NCI-H748 treated with DMSO at 0.1 percent for 48 hours (cell line): Measurements from ENCODE around the gene BRD8.
"Not testable (repeated sequence)": the region's sequence is repeated elsewhere in the genome, so short reads cannot be mapped to it uniquely, and the experiment has no call there.

ENCODE experiments used
- DNase-seq: peaks from one replicate; lab custom pipeline; 2025; lab: John Stamatoyannopoulos, UW

The BRD8 gene, protein sequence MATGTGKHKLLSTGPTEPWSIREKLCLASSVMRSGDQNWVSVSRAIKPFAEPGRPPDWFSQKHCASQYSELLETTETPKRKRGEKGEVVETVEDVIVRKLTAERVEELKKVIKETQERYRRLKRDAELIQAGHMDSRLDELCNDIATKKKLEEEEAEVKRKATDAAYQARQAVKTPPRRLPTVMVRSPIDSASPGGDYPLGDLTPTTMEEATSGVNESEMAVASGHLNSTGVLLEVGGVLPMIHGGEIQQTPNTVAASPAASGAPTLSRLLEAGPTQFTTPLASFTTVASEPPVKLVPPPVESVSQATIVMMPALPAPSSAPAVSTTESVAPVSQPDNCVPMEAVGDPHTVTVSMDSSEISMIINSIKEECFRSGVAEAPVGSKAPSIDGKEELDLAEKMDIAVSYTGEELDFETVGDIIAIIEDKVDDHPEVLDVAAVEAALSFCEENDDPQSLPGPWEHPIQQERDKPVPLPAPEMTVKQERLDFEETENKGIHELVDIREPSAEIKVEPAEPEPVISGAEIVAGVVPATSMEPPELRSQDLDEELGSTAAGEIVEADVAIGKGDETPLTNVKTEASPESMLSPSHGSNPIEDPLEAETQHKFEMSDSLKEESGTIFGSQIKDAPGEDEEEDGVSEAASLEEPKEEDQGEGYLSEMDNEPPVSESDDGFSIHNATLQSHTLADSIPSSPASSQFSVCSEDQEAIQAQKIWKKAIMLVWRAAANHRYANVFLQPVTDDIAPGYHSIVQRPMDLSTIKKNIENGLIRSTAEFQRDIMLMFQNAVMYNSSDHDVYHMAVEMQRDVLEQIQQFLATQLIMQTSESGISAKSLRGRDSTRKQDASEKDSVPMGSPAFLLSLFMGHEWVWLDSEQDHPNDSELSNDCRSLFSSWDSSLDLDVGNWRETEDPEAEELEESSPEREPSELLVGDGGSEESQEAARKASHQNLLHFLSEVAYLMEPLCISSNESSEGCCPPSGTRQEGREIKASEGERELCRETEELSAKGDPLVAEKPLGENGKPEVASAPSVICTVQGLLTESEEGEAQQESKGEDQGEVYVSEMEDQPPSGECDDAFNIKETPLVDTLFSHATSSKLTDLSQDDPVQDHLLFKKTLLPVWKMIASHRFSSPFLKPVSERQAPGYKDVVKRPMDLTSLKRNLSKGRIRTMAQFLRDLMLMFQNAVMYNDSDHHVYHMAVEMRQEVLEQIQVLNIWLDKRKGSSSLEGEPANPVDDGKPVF

DNA sequence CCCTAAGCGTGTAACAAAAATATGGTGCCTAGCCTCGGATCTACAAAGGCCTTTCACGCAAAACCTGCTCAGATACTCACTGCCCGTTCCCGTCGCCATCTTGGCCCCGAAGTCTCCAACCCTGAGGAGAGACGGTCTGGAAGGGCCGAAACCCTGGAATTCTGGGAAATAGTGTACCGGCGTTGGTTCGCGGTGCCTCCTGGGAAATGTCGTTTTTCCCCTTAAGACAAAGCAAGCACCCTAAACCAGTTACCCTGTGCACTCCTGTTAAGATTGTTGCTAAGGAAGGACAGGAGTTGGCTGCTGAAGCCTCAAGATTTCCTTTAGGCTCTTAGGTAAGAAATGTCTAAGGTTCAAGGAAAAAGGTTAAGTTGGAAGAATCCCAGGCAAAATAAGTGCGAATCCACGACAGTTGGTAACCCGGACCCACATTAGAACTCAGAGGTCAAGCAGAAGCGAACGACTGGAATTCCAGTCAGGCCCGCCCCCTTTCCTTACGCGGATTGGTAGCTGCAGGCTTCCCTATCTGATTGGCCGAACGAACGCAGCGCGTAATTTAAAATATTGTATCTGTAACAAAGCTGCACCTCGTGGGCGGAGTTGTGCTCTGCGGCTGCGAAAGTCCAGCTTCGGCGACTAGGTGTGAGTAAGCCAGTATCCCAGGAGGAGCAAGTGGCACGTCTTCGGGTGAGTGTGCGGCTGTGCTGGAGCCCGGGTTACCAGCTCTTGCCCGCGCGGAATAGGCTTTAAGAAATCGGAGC lies at the start of gene BRD8, which contains the start of gene KIF20A:
Gene BRD8 (minus strand): TSS at position 115 of the 761 bp plus-strand sequence. CDS start 16 bp downstream, at position 99.
Gene KIF20A (plus strand): TSS at position 597 of the 761 bp plus-strand sequence. CDS start 569 bp downstream, outside the sequence.
- DNase-seq: peak; percentile 99

DNA sequence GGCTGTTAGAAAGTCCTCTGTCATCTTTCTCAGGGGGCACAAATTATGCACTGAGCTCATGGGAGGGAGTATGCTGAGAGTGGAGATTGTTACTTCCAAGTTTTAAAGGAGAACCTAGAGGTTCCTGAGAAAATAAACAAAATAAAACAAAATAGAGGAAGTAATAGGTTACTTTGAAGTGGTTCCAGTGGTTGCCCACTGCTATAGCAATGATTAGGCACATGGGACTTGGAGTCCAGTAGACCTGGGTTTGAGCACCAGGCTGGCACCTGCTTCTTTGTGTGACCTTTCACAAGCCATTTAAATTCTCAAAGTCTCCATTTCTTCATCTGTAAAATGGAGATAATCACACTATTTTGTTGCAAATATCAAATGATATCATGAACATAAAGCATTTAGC lies 48.5 kb upstream of the BRD8 start:
- no peak for DNase-seq

DNA sequence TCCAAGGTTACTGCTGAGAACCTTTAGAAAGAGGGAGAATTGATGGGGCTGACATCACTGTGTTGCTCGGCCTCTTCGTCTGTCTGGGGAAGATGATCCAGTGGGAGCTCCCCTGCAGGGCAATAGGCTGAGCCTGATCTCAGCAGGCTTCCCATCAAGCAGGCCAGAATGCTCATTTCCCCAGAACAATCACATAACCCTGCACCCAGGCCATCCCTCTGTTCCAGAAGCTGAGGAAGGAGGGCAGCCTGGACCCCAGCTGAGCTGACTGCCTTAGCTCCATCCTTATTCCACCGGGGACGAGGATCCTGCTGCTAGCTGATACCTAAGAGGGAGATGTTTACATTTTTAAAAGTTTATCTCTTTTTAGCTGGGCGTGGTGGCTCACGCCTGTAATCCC lies 46.3 kb upstream of the BRD8 start:
- no peak for DNase-seq

DNA sequence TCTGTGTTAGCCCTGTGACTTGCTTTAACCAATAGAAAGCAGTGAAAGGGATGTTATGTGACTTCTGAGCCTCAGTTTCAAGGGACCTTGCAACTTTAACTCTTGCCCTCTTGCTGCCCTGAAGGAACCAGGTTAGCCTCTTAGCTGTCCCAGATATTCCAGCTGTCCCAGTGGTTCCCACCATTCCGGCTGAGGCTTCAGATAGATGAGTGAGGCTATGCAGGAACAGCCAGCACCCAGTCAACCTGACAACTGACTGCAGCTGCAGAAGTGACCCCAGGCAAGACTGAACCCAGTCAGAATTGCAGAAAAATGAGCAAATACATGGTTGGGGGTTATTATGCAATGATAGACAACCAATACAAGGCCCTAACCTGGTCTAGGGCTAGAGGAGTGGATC lies 45.1 kb upstream of the BRD8 start:
- DNase-seq: no peak

DNA sequence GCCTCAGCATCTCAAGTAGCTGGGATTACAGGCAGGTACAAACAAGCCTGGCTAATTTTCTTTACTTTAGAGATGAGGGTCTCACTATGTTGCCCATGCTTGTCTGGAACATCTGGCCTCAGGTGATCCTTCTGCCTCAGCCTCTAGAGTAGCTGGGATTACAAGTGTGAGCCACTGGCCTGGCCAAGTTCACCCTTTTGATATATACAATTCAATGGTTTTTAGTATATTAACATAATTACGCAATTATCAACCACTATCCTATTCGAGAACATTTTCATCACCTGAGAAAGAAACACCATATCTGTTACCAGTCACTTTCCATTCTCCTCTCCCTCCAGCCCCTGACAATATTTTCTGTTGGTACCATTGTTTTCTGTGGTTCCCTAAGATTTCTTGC lies 38.4 kb upstream of the BRD8 start:
- DNase-seq: no peak

DNA sequence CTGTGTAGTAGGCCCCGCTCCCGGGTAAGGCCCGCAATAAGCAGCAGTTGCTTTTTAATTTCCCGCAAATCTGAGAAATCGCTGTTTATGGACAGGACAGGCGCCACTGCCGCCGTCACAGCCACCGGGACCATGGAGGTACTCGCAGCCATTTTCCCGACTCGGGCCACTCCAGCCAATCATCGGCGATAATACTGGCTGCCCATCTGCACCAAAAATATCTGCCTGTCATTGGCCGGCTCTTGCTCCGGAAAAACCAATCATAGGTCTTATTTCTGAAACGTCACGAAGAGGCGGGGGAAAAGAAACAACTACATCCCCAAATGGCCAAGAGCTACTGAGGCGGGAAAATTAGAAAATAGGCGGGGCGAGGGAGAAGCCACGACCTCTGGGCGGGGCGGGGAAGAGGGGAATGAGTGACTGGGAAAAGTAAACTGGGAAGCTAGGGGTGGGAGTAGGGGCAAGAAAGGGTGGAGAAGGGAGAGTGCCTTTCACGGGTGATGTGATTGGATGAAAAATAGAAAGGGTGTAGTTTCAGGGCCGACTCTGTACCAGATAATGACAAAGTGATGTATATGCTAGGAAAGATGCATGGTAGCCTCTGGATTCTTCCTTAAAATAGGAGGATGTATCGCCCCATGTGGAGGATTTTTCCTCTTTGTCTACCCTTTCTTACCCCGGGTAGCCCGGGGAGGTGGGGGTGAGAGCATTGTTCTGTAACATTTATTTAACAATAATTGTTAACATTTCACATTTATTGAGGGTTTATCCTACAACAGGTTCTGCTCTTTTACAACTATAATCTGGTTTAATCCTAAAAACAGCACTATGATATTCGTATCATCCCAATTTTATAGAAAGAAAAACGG lies 35.0 kb upstream of the BRD8 start, which contains the start of gene CDC23:
Gene CDC23 (minus strand): TSS at position 163 of the 869 bp plus-strand sequence. CDS start 11 bp downstream, at position 152.
- peak; percentile 98 for DNase-seq

DNA sequence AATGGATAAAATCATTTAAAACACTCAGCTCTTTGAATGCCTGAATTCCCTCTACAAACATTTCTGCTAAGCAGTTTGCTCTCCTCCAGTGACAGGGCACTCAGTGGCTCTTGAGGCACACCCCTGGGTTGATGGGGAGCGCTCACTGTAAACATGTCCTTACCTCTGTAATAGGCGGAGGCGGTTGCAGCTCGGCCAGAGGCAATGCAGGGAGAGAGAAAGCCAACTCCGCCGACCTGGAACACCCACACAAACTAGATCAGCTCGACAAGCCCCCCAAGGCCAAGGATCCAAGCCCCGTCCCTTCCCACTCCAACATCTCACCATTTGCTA lies 34.4 kb upstream of the BRD8 start:
- DNase-seq: no peak

DNA sequence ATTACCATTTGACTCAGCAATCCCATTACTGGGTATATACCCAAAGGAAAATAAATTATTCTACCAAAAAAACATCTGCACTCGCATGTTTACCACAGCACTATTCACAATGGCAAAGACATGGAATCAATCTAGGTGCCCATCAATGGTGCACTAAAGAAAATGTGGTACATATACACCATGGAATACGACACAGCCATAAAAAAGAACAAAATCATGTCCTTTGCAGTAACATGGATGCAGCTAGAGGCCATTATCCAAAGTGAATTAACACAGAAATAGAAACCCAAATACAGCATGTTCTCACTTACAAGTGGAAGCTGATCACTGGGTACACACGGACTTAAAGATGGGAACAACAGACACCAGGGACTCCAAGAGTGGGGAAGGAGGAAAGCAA lies 32.6 kb upstream of the BRD8 start:
- no peak for DNase-seq

DNA sequence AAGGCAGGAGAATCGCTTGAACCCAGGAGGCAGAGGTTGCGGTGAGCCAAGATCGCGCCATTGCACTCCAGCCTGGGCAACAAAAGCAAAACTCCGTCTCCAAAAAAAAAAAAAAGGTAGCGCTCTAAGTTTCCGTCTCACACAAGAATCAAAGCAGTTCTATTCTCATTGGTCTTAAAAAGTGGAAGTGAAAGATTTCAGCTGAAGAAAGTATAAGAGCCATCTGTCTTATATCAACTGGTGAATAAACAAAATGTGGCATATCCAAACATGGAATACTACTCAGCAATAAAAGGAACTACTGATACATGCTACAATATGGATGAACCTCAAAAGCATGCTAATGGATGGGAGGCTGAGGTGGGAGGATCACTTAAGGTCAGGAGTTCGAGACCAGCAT lies 15.4 kb upstream of the BRD8 start:
- not testable (repeated sequence) for DNase-seq

DNA sequence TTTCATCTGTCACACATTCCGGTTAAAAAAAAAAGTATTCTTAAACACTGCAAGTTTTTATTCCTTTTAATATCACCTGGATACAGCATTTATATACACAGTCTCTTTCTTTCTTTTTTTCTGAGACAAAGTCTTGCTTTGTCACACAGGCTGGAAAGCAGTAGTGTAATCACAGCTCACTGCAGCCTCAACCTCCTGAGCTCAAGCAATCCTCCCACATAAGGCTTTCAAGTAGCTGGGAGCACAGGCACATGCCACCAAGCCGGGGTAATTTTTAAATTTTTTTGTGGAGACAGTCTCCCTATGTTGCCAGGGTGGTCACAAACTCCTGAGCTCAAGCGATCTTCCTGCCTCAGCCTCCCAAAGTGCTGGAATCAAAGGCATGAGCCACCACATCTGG lies 14.4 kb upstream of the BRD8 start:
- no peak for DNase-seq

DNA sequence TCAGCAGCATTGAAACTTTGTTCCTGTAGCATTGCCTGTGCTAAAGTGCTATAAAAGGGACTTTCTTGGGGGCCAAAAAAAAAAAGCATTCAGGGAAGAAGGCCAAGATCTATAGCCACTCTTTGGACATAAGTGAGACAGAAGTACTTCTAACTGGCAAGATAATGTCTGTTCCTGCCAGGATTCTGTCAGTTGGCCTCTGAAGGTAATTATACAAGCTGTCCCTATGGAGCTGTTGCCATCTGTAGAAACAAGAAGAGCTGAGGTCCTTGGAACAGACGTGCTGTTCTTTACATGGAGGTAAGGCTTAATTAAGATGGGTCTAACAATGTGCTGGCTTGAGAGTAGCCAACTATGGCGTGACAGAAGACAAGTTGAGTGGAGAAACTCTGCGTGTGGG lies 10.2 kb upstream of the BRD8 start:
- DNase-seq: no peak

DNA sequence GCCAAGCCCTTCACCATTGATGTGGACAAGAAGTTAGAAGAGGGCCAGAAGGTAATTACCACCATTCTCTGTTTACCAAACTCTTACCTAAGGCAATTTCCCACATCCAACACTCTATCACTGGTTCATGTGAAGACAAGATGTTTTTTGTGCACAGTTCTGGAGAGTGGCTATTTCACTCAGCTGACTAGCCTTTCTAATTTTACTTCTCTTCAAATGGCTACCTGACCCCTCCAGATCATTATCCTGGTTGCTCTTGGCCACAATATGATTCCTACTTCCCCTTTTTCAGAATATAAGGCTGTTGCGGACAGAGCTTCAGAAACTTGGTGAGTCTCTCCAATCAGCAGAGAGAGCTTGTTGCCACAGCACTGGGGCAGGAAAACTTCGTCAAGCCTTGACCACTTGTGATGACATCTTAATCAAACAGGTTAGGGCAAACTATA lies 7.6 kb upstream of the BRD8 start:
- no peak for DNase-seq

DNA sequence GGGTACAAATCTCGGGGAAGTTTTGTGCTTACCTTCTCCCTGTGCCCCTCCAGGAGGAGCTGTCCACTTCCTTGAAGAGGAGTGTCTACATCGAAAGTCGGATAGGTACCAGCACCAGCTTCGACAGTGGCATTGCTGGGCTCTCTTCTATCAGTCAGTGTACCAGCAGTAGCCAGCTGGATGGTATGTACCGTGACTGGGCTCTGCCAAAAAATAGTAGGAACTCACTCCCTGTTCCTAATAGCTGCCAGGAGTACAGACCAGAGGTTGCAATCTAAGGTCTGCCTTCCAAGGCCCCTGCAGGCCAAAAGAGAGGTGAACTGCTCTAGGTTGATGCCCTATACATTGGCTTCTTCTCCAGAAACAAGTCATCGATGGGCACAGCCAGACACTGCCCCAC lies 4.4 kb upstream of the BRD8 start:
- DNase-seq: no peak

DNA sequence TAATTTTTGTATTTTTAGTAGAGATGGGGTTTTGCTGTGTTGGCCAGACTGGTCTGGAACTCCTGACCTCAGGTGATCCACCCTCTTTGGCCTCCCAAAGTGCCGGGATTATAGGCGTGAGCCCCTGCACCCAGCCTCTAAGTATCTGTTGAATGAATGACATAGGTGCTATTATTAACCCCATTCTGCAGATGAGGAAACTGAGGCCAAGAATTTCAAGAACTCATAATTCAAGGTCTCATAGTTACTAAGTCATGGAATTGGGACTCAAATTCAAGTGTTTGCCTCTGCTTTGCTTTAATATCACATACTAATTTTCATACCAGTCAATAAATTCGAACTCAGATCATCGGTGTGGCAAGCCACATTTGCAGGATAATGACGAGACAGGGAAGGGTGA lies 2.4 kb upstream of the BRD8 start:
- no peak for DNase-seq

DNA sequence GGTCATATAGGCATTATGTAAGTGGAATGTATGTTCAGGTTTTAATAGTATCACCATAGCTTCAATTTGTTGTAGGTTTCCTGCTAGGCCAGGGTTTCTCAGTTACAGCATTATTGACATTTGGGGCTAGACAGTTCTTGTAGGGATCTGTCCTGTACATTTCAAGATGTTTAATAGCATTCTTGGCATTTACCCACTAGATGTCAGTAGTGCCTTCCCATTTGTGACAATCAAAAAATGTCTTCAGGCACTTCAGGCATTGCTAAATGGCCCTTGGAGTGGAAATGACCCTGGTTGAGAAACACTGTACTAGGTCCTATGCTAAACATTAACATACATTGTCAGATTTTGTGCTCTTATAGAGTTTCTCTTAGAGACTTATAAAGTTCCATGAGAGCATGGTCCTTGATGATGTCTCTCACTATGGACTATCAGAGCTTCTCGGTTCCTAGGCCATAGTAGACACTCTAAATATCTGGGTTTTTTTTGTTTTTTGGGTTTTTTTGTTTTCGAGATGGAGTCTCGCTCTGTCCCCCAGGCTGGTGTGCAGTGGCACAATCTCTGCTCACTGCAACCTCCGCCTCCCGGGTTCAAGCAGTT lies 1.9 kb upstream of the BRD8 start:
- peak; percentile 74 for DNase-seq

DNA sequence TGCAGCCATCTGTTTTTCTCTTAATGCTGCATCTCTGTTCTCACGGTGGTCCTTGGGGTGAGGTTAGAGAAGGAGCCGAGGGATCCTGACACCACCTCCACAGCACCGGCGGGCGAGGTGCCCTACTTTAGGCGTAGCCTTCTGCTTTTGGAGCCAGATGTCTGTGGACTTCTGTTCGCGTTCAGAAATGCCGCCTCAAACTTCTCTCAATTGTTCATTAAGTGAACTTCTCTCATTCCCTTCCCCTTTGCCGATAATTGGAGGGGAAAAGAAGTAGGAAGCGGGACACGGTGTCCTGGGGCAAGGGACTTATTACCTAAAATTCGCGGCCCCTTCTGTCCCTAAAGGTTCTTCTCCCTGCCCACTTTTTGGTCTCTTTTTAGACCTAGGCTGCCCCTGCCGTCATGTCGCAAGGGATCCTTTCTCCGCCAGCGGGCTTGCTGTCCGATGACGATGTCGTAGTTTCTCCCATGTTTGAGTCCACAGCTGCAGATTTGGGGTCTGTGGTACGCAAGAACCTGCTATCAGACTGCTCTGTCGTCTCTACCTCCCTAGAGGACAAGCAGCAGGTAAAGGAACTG lies 937 bp upstream of the BRD8 start:
- no peak for DNase-seq

DNA sequence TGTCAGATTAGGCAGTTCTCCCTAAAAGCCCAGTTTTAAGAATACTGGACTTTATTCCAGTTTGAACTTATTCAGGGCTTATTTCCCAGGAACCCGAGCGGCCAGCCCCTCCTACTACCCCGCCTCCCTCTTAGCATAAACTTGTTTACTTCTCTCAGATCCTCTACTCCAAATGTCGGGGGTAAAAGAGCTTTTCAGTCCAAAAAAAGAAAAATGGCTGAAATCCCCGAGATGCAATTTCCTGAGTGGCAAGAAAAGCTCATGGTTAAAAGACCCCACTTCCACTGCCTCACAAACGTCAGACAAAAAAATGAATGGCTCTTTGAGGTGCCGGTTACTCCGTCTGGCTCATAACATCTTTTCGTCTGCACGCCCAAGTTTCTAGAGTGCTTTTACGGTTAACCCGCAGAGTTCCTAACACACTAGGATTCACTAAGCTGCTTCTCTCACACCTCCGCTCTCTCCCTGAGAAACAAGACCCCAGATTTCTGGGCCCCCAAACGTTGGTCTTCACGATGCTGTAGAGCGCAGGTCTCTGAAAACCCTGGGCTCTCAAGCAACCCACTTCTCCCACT lies 402 bp downstream of the BRD8 start:
- peak; percentile 6 for DNase-seq

DNA sequence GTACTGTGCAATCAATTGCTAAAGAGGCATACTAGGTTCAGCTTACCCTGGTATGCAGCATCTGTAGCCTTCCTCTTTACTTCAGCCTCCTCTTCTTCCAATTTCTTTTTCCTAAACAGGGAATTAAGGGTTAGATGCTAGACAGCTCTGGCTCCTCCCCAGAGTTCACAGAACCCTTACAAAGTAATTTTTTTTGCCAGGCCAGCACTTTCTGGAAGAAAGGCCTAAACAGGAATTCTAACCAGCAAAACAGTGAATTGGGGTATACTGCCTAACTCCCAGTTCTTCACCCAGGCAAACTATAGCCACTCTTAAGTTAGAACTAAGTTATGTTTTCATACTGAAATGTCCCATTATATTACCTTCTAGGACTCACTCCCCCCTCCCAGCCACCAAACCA lies 8.1 kb downstream of the BRD8 start:
- no peak for DNase-seq

DNA sequence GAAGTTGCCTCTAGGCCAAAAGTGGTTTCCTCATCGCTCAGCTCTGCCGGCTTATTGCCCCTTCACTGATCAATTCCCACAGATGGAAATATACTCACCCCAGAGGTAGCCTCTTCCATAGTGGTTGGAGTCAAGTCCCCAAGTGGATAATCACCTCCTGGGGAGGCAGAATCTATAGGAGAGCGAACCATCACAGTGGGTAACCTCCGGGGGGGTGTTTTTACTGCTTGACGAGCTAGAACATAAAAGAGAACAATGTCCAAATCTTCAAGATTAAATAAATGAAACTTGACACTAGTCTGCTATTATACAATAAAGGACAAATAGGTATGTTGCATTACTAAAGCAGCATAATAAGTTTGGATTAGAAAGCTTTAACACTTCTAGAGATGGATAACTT lies 9.3 kb downstream of the BRD8 start:
- DNase-seq: no peak
